H54 (cell line): Measurements from ENCODE around the gene ADGRB2.

Experiments used
- DNase-seq: peaks from one replicate; pipeline ENCODE4 v3.0.0; 2011; ENCODE audit warnings: low spot score, mixed read lengths; ENCODE audit not compliant: insufficient read length
- FAIRE-seq: peaks from 3 replicates; lab custom pipeline; 2011; peaks lifted over from hg19 to GRCh38; lab: Jason Lieb, UNC
- POLR2A ChIP-seq: IDR thresholded peaks from 2 replicates; pipeline ENCODE4 v1.6.1; 2011; ENCODE audit warnings: low read depth, mild to moderate bottlenecking, low read length

ADGRB2 gene

DNA sequence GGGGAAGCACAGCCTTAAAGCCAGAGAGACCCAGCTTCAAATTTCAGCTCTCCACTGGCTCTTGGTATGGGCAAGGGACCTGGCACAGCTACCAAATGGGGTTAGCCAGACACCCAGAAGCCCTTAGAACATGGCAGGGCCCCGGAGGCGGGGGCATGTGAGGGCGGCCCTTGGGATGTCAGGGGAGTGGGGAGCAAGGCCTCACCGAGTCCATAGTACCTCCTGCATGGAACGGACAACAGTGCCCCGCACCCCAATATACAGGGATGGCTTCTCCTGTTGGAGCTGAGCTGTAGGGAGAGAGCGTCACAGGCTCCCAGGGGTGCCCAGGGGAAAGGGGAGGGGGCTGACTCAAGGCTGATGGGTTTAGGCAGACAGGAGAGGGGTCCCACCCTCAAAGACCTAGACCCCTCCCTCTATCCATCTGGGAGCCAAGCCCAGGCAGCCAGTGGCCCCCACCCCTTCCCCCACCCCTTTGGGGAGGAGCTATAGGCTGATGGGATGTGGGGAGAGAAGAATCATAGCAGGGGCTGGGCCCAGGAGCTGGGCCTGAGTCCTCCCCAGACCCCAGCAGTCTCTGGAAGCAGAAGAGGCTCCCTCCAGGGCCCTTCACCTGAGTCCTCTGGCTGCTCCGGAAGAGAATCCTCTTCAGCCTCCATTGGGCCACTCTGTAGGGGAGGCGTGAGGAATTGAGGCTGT, 35.2 kb upstream of the ADGRB2 start:
- FAIRE-seq, result no peak
- no peak for TF ChIP-seq POLR2A
- DNase-seq, result no peak

DNA sequence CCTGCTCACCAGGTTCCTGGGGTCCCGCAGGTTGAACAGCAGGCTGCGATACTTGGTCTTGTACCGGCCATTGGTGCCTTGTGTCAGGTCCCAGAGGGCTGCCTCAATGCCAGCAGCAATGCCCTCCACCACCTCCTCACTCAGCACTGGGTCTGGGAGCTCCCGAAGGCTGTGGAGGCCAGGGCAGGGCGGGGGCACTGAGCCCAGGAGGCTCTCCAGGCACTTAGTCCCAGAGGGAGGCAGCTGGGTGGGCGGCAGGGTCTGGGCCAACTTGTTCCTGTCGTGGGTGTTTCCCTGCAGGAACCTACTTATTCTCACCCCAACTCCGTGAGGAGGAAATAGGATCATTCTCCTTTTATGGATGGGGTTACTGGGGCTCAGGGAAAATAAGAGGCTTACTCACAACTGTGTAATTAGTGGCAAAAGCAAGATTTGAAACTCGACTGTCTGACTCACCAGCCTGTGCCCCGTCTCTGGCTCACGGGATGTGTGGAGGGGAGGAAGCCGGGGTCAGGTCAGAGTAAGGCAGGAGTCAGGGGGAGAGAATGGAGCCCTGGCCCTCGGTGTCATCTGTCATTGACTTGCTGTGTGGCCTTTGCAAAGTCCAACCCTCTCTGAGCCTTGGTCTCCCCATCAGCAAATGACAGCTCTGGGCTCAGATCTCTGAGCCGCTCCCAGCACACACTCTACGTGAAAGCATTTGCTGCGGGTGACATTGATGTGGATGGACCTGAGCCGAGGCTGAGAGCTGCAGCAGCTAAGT, 34.5 kb upstream of the ADGRB2 start:
- peak; percentile 85 for DNase-seq
- TF ChIP-seq POLR2A, result no peak
- peak; percentile 72 for FAIRE-seq

- FAIRE-seq, result no peak
- TF ChIP-seq POLR2A, result no peak
- DNase-seq, result no peak
Observed at GRCh38 chr1:31798086-31798432, 33.9 kb upstream of the ADGRB2 start.

DNA sequence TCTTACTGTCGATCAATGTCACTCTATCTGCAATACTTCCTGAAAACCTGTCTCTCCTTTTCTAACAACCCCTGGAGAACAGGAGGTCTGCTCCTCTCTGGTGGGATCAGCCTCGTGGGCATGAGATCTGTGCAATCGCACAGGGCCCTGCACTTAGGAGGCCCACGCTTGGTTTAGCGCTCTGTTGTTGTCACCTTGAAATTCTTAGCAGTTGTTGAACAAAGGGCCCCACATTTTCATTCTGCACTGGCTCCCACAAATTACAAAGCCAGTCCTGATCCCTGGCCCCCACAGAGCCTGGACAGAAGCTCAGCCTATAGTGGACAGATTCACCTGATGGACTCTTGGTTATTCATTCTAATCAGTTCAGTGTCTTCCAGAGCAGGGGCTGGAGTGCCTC, 33.1 kb upstream of the ADGRB2 start:
- FAIRE-seq (no peak), DNase-seq (no peak)
- TF ChIP-seq POLR2A, result no peak

GRCh38 chr1:31796707-31797106, 32.6 kb upstream of the ADGRB2 start:
- no peak for DNase-seq
- FAIRE-seq, result no peak
- no peak for TF ChIP-seq POLR2A

DNA sequence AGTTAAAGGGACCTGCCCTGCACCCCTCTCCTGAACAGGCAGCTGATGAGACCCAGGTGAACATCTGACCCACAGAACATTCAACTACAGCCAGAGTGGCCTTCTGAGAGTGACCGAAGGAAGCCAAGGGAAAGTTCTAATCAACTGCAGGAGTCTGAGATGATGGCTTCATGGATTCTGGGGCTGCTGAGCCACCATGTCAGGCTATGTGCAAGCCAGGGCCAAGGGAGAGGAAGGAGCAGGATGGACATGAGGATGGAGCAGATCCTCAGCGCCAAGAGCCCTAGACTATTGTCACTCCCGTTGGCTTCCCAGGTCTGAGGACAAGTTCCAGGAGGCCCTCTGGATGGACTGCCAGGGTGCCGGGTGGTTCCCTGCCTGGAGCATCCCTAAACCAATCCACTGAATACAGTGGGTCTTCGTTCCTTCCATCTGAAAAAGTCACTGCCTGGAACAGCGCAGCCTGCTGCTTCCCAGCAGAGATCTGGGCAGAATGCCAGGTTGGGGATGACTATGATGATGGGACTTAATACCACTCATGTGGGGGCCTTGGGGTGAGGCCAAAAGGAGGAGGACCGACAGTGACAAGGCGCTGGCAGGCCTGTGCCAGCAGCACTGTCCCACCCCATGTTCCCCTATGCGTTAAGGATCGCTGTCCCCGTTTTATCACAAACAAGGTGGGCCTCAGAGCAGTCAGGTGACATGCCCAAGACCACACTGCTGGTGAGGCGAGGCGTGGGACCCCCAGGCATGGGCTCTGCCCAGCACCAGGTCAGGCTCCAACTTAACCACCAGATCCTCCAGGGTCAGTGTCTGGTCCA, 31.9 kb upstream of the ADGRB2 start:
- FAIRE-seq (no peak), DNase-seq (no peak)
- TF ChIP-seq POLR2A, result no peak

- FAIRE-seq (no peak), DNase-seq (no peak)
- no peak for TF ChIP-seq POLR2A
Observed at GRCh38 chr1:31795096-31795675, 31.0 kb upstream of the ADGRB2 start.

DNA sequence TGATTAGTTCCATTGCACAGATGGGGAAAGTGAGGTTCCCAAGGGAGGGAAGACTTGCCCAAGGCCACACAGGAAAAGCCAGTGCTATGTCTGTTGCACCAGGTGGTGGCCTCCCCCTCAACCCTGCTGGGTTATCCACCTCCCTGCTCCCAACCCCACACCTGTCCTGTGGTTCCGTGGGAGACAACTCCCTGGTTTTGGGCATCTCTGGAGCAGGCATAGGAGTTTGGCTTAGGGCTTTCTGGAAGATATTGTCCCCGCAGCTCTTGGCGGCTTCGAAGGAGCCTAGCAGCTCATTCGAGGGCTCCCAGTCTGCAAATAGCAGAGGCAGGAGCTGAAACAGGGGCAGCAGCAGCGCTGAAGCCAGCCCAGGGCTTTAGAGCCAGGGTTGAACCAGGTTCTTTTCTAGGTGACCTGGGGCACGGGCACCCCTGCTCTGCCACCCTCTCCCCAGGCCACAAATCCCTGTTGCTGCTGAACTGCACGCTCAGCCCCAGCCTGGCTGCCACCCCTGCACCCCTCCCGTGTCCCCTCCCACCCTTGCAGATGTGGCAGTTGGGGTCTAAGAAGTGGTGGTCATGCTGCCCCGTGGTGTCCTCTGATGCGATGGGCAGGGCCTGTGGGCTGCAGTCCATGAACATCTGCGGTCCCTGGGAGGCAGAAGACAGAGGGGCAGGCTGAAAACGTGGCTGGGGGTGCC, 29.6 kb upstream of the ADGRB2 start:
- no peak for DNase-seq
- FAIRE-seq, result no peak
- TF ChIP-seq POLR2A, result no peak

GRCh38 chr1:31793086-31793485, 28.9 kb upstream of the ADGRB2 start:
- no peak for TF ChIP-seq POLR2A
- DNase-seq, result no peak
- no peak for FAIRE-seq

DNA sequence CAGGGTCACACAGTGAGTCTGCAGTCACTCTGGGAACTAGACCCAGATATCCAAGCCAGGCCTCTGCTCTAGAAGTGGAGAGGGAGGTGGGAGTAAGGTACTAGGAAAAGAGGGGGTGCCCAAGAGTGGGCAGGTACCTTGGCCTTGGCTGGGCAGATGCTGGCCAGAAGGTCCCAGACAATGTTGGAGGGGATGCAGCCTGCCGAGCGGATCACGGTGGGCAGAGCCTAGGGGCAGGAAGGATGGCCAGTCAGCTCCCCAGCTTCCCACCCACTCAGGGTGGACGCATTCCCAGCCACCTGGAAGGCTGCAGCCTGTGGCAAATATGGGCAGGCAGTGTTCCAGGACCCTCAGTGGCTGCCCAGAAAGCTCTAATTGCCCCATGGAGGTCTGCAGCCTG, 28.4 kb upstream of the ADGRB2 start:
- TF ChIP-seq POLR2A, result no peak
- FAIRE-seq (no peak), DNase-seq (no peak)

DNA sequence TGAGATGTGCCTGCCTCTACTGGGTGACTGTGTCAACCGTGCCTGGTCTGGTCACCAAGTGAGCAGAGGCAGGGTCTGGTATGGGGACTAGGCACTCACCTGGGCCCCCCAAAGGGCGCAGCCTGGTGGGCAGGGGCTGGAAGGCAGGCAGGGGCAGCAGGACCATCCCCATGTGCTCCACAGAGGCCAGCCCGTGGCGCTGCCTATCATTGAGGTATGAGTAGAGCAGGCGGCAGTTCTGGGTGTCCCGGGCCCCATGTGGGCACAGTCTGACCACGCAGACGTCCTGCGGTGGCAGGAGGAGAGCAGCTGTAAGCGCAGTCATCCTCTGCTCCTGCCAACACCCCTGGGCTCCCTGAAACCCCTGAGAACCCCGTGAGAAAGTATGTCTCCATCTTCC, 28.0 kb upstream of the ADGRB2 start:
- TF ChIP-seq POLR2A, result no peak

GRCh38 chr1:31791131-31791858, 27.2 kb upstream of the ADGRB2 start:
- DNase-seq, result no peak
- no peak for FAIRE-seq
- TF ChIP-seq POLR2A, result no peak

More for the DNA sequence above, 28.0 kb upstream of the ADGRB2 start:
- no peak for DNase-seq
- no peak for FAIRE-seq
